Effector memory CD8-positive, alpha-beta T cell (primary cell): ENCODE results near the gene GPER1.
"Not testable (repeated sequence)": the region's sequence is repeated elsewhere in the genome, so short reads cannot be mapped to it uniquely, and the experiment has no call there.

Source experiments
- ATAC-seq: fragments of 150-1000 bp; cut with Tn5 transposase; replicated peaks from 2 replicates; pipeline ENCODE4 v1.10.0; 2021; ENCODE audit warnings: mild to moderate bottlenecking, moderate library complexity
- DNase-seq, 3 experiments: peaks; one replicate each; pipeline ENCODE4 v3.0.0; 2021
- H3K27ac Mint-ChIP-seq, 2 donors: one replicate each; pipeline ENCODE4 v1.8.0; 2022; ENCODE audit warnings: mild to moderate bottlenecking in 2 of 2, mixed read lengths in 2 of 2, moderate library complexity in 2 of 2
- H3K27me3 Mint-ChIP-seq, 2 donors: one replicate each; pipeline ENCODE4 v1.8.0; 2022; ENCODE audit warnings: mixed read lengths in 2 of 2
- H3K36me3 Mint-ChIP-seq: one replicate; pipeline ENCODE4 v1.8.0; 2022; ENCODE audit warnings: mild to moderate bottlenecking, moderate library complexity, mixed read lengths; ENCODE audit not compliant: insufficient read depth
- H3K4me1 Mint-ChIP-seq, 2 donors: one replicate each; pipeline ENCODE4 v1.8.0; 2022; ENCODE audit warnings: low read depth in 2 of 2, mixed read lengths in 2 of 2
- H3K4me3 Mint-ChIP-seq, 2 donors: one replicate each; pipeline ENCODE4 v1.8.0; 2022; ENCODE audit warnings: mild to moderate bottlenecking in 2 of 2, mixed read lengths in 2 of 2, moderate library complexity in 2 of 2
- H3K9me3 Mint-ChIP-seq, 2 donors: one replicate each; pipeline ENCODE4 v1.8.0; 2022; ENCODE audit warnings: mixed read lengths in 2 of 2

Gene GPER1

DNA sequence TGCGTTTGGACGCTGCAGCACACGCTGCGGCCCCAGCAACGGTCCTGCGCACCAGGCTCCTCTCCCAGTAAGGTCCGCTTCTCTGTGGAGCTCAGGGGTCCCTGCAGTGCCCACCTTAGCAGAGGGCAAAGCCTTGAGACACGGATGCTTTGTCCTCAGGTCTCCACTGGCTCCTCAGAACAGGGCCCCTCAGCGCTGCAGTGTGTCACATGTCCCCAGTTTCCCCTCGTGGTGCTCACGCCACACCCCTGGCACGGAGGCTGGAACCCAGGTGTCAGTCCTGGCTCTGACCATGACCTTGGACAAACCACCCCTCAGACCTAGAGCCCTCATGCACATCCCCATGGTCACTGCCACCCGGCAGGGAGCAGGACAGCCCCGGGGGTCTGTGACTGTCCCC lies 19.9 kb upstream of the GPER1 start:
- Mint-ChIP-seq H3K4me1 (no peaks in the 10 kb centered on the region), H3K27ac (no peak overlapping the region), H3K36me3 (no peaks in the 10 kb centered on the region), H3K9me3 (no peaks in the 10 kb centered on the region), H3K27me3 (peaks cover 0 to 8% of the 10 kb centered on the region in 2 donors), H3K4me3 (no peak overlapping the region)
- ATAC-seq, result no peak
- no peak for DNase-seq

DNA sequence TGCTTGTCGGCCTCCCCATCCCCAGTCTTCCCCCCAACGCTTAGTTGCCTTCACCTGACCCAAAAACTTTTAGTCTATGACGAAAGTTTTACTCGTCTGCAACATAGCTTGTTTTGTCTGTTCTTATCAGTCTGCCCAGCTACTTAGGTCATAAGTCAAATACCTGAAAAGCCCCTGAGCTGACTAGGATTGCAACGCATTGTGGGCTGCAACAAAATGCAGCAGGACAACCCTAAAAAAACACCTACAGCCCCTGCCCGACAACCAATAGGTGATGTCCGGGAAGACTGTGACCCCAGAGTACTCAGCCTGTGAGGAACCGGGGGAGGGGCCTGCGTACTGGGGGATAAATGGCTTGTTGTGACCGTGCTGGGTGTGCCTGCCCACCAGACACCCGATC lies 19.3 kb upstream of the GPER1 start:
- H3K27ac Mint-ChIP-seq, result no peak overlapping the region
- H3K4me1 Mint-ChIP-seq, result no peaks in the 10 kb centered on the region
- H3K36me3 Mint-ChIP-seq, result no peaks in the 10 kb centered on the region
- no peaks in the 10 kb centered on the region for H3K9me3 Mint-ChIP-seq
- H3K27me3 Mint-ChIP-seq, result peaks cover 0 to 4% of the 10 kb centered on the region in 2 donors
- DNase-seq (no peak), ATAC-seq (no peak)
- no peak overlapping the region for H3K4me3 Mint-ChIP-seq

DNA sequence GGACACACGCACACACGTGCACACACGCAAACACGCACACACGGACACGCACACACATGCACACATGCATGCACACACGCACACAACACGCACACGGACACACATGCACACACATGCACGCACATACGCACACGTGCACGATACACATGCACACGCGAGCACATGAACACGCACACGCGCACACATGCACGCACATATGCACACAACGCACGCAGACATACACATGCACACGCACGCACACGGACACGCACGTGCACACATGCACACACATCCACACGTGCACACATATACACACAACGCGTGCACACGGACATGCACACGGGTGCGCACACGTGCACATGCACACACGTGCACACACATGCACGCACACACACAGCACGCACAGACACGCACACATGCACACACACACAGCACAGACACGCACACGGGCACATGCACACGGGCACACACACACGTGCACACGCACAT lies 17.3 kb upstream of the GPER1 start:
- no peaks in the 10 kb centered on the region for H3K4me1 Mint-ChIP-seq
- DNase-seq (no peak), ATAC-seq (no peak)
- no peaks in the 10 kb centered on the region for H3K9me3 Mint-ChIP-seq
- no peaks in the 10 kb centered on the region for H3K36me3 Mint-ChIP-seq
- H3K27ac Mint-ChIP-seq, result no peak overlapping the region
- no peaks in the 10 kb centered on the region for H3K27me3 Mint-ChIP-seq
- no peak overlapping the region for H3K4me3 Mint-ChIP-seq

DNA sequence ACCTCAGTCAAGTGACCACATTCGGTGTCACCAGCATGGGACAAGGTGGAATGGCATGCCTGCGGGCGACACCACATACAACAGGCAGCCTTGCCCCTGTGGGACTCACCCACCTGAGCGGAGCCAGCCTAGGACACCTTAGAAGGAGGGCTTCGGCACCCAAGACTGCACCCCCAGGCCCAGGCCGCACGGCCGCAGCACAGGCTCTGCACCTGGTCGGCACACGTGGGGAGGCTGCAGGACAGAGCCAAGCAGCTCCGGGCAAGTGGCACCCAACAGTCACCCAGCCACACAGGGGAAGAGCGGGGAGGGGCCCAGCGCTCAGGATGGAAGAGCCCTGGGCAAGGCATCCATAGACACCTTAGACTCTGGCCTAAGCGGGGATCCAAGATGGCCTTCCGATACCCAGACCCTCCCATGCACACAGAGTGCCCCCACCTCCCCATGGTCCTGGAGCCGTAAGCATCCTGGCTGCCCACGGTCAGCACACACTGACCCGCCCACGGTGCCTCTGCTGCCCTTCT lies 16.1 kb upstream of the GPER1 start:
- Mint-ChIP-seq H3K36me3 (no peaks in the 10 kb centered on the region), H3K27ac (no peak overlapping the region), H3K4me3 (no peak overlapping the region), H3K4me1 (no peaks in the 10 kb centered on the region), H3K27me3 (no peaks in the 10 kb centered on the region), H3K9me3 (no peaks in the 10 kb centered on the region)
- no peak for DNase-seq
- ATAC-seq, result no peak

DNA sequence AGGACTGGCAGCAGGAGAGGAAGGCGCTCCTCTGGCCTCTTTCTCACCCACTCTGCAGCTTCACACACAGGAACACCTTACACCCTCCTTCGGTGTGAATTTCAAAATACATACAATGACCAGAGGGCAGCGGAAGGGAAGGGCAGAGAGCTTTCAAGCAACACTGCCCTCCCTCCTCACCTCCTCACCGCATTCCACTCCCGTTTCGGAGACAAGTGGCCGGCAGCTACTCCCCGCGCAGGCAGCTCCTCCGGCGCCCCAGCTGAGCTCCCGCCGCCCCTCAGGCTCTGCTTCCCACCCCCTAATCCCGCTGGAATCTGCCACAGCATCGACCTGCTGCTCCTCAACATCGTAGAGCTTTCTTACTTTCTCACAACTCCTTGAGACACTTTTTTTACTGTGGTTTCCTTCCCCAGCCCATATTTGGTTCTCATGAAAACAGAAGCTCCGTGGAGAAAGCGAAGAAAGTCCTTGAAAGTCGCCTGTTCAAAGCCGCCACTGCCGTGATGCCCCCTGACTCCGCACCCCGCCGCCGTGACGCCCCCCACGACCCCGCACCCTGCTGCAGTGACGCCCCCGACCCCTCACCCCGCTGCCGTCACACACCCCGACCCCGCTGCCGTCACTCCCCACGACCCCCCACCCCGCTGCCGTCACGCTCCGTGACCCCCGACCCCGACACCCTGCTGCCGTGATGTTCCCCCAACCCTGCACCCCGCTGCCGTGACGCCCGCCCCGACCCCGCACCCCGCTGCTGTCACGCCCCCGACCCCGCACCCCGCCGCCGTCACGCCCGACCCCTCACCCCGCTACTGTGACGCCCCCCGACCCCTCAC lies 14.6 kb upstream of the GPER1 start:
- Mint-ChIP-seq H3K27me3 (no peaks in the 10 kb centered on the region), H3K36me3 (no peaks in the 10 kb centered on the region), H3K4me1 (no peaks in the 10 kb centered on the region), H3K9me3 (no peaks in the 10 kb centered on the region), H3K4me3 (no peak overlapping the region), H3K27ac (no peak overlapping the region)
- no peak for DNase-seq
- ATAC-seq, result no peak

DNA sequence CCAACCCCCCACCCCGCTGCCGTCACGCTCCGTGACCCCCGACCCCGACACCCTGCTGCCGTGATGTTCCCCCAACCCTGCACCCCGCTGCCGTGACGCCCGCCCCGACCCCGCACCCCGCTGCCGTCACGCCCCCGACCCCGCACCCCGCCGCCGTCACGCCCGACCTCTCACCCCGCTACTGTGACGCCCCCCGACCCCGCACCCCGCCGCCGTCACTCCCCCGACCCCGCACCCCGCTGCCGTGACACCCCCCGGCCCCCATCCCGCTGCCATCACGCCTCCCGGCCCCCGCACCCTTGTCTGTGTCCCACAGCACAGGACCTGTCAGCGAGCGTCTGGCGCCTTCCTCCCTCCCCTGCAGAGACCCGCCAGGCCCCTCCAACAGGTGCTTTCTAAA lies 13.9 kb upstream of the GPER1 start:
- H3K4me3 Mint-ChIP-seq, H3K27me3 Mint-ChIP-seq, DNase-seq, ATAC-seq, H3K36me3 Mint-ChIP-seq, H3K9me3 Mint-ChIP-seq, H3K4me1 Mint-ChIP-seq: not testable (repeated sequence)
- peak overlapping the region in 1 of 2 donors; percentile 66 for H3K27ac Mint-ChIP-seq

DNA sequence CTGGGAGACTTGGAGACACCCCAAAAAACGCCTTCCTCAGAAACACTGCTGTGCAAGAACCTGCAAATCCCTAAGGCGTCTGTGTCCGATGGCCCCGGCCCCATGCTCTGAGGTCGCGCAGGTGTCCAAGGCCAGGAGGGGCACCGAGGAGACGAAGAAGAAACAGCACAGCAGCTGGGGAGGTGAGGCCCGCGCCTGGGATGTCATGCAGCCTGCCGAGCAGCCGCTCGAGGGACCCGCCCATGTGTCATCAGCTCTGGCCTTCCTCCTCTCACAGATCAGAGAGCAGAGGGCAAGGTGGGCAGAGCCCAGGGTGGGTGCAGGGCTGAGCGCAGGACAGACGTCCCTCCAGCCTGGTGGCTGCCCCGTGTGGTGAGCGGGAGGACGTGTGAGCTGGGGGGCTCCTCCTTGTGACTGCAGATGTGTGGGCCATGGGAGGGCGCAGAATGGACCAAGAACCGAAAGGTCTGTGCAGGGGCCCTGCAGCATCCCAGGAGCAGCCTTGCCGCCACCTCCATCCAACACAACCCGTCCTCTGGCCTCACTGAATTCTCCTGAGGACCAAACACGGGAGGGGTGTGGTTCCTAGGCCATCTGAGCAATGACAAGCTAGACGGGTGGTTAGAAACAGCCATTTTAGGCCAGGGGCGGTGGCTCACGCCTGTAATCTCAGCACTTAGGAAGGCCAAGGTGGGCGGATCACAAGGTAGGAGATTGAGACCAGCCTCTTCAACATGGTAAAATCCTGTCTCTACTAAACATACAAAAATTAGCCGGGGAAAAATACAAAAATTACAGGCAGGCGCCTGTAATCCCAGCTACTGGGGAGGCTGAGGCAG lies 13.1 kb upstream of the GPER1 start:
- Mint-ChIP-seq H3K9me3 (no peaks in the 10 kb centered on the region), H3K36me3 (no peaks in the 10 kb centered on the region), H3K4me1 (no peaks in the 10 kb centered on the region), H3K4me3 (no peak overlapping the region), H3K27ac (peak overlapping the region in 1 of 2 donors; percentile 66), H3K27me3 (no peaks in the 10 kb centered on the region)
- no peak for ATAC-seq
- no peak for DNase-seq

DNA sequence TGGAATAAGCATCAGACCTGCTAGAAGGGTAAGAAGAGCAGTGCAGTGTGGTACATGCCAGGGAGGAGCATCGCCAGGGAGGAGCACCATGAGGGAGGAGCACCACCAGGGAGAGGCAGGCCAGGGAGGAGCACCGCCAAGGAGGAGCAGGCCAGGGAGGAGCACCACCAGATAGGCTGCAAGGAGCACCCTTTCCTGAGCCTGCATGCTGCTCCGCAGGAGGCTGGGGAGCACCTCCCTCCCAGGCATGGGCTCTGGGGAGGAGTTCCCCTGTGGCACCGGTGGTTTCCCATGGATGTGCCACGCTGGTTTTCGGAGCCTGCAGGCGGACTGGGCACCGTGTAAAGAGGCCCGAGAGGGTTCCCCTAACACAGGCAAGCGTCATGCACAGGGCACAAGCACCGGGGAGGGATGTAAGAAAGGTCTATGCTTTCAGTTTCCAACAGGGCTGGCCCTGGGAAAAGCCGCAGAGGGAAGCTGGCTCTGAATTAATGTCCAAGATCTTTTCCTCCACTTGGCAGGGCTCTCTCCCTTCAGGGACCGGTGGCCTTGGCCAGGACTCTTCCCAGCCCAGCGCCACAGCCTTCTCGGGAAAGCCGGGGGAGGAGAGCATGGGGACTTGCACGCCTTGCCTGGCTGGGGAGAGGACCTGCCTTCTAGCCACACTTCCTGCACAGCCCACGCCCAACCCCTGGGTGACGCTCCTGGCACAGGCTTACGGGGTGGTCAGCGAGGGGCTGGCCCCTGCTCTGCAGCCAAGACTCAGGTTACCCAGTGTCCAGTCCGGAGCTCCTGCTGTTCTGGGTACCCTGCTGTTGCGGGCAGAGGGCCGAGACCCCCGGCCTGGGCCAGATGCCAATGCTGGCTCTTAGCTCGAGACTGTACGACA lies 11.5 kb upstream of the GPER1 start:
- Mint-ChIP-seq H3K27me3 (no peaks in the 10 kb centered on the region), H3K9me3 (no peaks in the 10 kb centered on the region), H3K4me3 (no peak overlapping the region), H3K36me3 (no peaks in the 10 kb centered on the region), H3K27ac (no peak overlapping the region), H3K4me1 (no peaks in the 10 kb centered on the region)
- ATAC-seq (no peak), DNase-seq (no peak)

DNA sequence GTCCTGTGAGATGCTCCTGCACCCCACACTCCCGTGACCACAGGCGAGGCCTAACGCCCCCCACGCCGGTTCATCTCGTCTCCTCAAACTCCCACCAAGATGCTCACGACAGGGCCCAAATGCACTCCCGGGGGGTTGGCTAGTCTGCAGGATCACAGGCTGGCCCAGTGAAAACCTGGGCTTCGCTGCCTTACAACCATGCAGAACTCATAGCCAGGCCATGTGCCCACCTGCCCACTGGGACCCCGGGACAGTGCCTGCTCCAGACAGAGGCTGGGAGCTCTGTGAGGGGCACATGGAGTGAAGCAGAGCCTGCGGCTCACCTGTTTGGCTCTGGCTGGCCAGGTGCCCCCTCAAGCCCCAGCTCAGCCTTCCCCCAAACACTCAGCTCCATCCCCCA lies 9.4 kb upstream of the GPER1 start:
- no peak for DNase-seq
- no peaks in the 10 kb centered on the region for H3K27me3 Mint-ChIP-seq
- ATAC-seq, result no peak
- H3K9me3 Mint-ChIP-seq, result no peaks in the 10 kb centered on the region
- no peak overlapping the region for H3K4me3 Mint-ChIP-seq
- H3K36me3 Mint-ChIP-seq, result no peaks in the 10 kb centered on the region
- H3K27ac Mint-ChIP-seq, result no peak overlapping the region
- H3K4me1 Mint-ChIP-seq, result no peaks in the 10 kb centered on the region

DNA sequence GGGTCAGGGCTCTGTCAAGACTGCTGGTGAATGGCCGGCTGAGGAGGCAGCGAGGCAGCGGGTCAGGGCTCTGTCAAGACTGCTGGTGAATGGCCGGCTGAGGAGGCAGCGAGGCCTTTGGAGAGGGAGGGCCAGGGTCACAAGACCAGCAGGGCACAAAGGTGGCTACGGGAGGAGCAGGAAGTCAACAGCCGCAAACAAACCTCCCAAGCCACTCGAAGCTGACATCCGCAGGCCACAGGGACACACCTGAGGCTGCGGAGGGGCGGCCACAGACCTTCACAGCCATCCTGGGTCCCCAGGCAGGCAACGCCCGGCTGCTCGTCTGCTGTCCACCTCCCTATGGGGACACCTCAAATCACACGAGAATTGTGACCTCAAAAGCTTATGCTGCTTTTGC lies 8.9 kb upstream of the GPER1 start:
- DNase-seq (no peak), ATAC-seq (no peak)
- Mint-ChIP-seq H3K4me3 (no peak overlapping the region), H3K36me3 (no peaks in the 10 kb centered on the region), H3K27ac (no peak overlapping the region), H3K9me3 (no peaks in the 10 kb centered on the region), H3K4me1 (no peaks in the 10 kb centered on the region), H3K27me3 (no peaks in the 10 kb centered on the region)

DNA sequence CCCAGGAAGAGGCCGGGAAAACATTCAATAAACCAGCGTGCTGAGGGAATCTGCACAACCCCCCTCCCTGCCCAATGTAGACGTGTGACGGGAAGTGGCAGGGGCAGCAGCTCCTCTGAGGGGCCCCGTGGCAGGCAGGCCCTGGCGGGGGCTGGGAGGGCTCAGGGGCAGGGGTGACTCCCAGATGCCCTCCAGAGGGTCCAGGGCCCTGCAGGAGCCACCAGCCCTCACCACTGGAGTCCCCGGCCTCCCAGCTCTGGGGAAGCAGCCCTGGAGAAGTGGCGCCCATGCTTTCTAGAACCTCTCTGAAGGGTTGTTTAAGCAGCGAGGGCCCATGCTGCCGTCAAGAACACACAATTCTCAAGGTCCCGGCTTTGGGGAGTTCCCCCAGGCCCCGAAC lies 8.4 kb upstream of the GPER1 start:
- DNase-seq (no peak), ATAC-seq (no peak)
- Mint-ChIP-seq H3K4me1 (no peaks in the 10 kb centered on the region), H3K9me3 (no peaks in the 10 kb centered on the region), H3K27me3 (no peaks in the 10 kb centered on the region), H3K4me3 (no peak overlapping the region), H3K27ac (no peak overlapping the region), H3K36me3 (no peaks in the 10 kb centered on the region)

DNA sequence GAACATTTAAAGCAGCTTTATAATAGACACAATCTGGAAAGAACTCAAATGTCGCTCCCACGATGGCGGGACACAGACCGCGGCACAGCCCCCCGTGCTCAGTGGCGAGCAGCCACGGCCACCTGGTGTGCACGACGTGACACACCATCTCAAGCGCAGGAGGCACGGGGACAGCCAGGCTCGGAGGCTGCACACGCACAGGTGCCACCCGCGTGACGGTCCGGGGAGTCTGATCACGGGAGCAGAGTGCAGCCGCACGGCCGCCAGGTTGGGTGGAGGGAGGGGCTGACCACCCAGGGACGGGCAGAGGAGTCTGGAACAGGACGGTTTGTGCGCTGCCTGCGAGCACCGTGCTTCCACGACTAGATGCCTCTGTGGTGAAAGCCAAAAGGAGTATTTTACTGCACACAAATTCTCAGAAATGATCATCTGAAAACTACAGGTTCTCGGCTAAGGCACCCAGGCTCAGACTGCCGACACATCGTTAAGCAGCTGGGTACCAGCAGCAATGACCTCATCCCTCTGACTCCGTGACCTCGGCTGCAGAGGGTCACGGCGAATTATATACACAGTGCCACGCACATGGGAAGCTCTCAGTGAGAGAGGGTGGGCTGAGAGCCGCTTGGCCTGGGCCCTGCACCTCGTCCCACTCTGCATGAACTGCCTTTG lies 7.5 kb upstream of the GPER1 start:
- no peak for ATAC-seq

DNA sequence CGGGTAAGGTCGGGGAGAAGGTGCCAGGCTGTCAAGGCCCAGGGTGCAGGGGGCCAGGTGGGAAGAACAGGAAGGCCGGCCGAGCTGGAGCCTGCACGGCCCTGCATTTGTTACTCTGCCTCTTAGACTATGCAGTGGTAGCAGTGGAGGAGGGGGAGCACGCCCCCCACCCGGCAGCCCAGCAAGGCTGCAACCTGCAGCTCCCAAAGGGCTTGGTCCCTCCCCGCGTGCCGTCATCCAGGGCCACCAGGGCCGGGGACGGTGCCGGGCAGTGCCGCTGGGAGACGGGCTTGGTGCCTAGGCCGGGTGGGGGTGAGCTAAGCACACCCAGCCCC lies 7.0 kb upstream of the GPER1 start:
- Mint-ChIP-seq H3K4me3 (no peak overlapping the region), H3K9me3 (no peaks in the 10 kb centered on the region), H3K27me3 (no peaks in the 10 kb centered on the region), H3K4me1 (no peaks in the 10 kb centered on the region), H3K27ac (no peak overlapping the region), H3K36me3 (peaks cover 2% of the 10 kb centered on the region)
- no peak for ATAC-seq
- DNase-seq, result no peak

More for the DNA sequence above, 7.5 kb upstream of the GPER1 start:
- no peak overlapping the region for H3K27ac Mint-ChIP-seq
- H3K27me3 Mint-ChIP-seq, result no peaks in the 10 kb centered on the region
- no peak for DNase-seq
- H3K9me3 Mint-ChIP-seq, result no peaks in the 10 kb centered on the region
- H3K4me1 Mint-ChIP-seq, result no peaks in the 10 kb centered on the region
- H3K36me3 Mint-ChIP-seq, result peaks cover under 1% of the 10 kb centered on the region
- no peak overlapping the region for H3K4me3 Mint-ChIP-seq
